HepG2 (cell line): Measurements from ENCODE around the gene SPDYE16. TPM values are rescaled to one million over a fixed set of nuclear protein-coding genes. Genes with fewer than 3 reads are reported as not detected.
"Not testable (repeated sequence)": the region's sequence is repeated elsewhere in the genome, so short reads cannot be mapped to it uniquely, and the experiment has no call there.

Experiments used
- ATAC-seq: fragments of 200-7000 bp; cut with Tn5 transposase; 3 replicates; pipeline ENCODE4 v1.9.1; 2020; ENCODE audit warnings: mild to moderate bottlenecking, moderate library complexity
- BruUV-seq: library from RNA; stranded (reverse); fragments of 400-500 nt; replicated peaks from 2 replicates; lab custom pipeline; 2021; lab: Mats Ljungman, UMichigan
- CTCF ChIA-PET: fragments of 300-600 bp; formaldehyde crosslinking; extraction: SDS; loops from one replicate; lab custom pipeline; 2021; ENCODE audit warnings: low total read pairs, inconsistent platforms, low intra/inter-chr PET ratio; lab: Yijun Ruan, JAX
- POLR2A ChIA-PET: fragments of 350-600 bp; sonication (Branson Sonifier 250); formaldehyde crosslinking; loops from one replicate; lab custom pipeline; 2020; ENCODE audit warnings: antibody characterized with exemption, inconsistent platforms; lab: Yijun Ruan, JAX
- DNase-seq: peaks from one replicate; pipeline ENCODE4 v3.0.0-alpha.2; 2015; ENCODE audit warnings: low spot score
- FAIRE-seq: peaks from 3 replicates; lab custom pipeline; 2011; peaks lifted over from hg19 to GRCh38; lab: Jason Lieb, UNC
- H2AFZ ChIP-seq: one replicate; pipeline ENCODE4 v1.6.1; 2011; ENCODE audit warnings: low read length, inconsistent platforms
- H3K27ac ChIP-seq: fragments of 300-600 bp; 3 replicates; pipeline ENCODE4 v1.8.0; 2011; ENCODE audit warnings: mixed run types, mild to moderate bottlenecking, mixed read lengths, low read length, inconsistent platforms; ENCODE audit not compliant: insufficient read depth; ENCODE audit errors: extremely low read length
- H3K27me3 ChIP-seq, 2 experiments: fragments of 200-600 bp in 1 of 2; 2 replicates in 1 of 2; 3 replicates in 1 of 2; pipeline versions ENCODE4 v1.6.0 to v1.8.0; 2011; ENCODE audit warnings: low read length in 2 of 2, mild to moderate bottlenecking in 2 of 2, moderate library complexity in 2 of 2, inconsistent platforms in 1 of 2; ENCODE audit not compliant: insufficient read depth in 2 of 2, control insufficient read depth in 1 of 2
- H3K36me3 ChIP-seq, 2 experiments: fragments of 200-600 bp in 1 of 2; replicated peaks in 1 of 2; 2 replicates in 1 of 2; 3 replicates in 1 of 2; pipeline versions ENCODE4 v1.5.1 to v1.8.0; 2011; ENCODE audit warnings: low read length in 2 of 2, inconsistent platforms in 1 of 2; ENCODE audit not compliant: insufficient read depth in 2 of 2, control insufficient read depth in 1 of 2
- H3K4me1 ChIP-seq: 2 replicates; pipeline ENCODE4 v1.5.1; 2012; ENCODE audit warnings: low read length, inconsistent platforms; ENCODE audit not compliant: insufficient read depth
- H3K4me2 ChIP-seq: 2 replicates; pipeline ENCODE4 v1.6.0; 2011; ENCODE audit warnings: low read depth, low read length, inconsistent platforms
- H3K4me3 ChIP-seq, 3 experiments: fragments of 200-600 bp in 1 of 3; sonication (generic), shearing (Covaris generic) in 1 of 3; replicated peaks in 1 of 3; 2 replicates each; pipeline ENCODE4 v1.5.1; 2011 to 2016; ENCODE audit warnings: low read length in 3 of 3, inconsistent platforms in 2 of 3, low read depth in 2 of 3, mild to moderate bottlenecking in 2 of 3, control low read depth in 1 of 3, mixed read lengths in 1 of 3; ENCODE audit not compliant: insufficient read depth in 1 of 3
- H3K79me2 ChIP-seq: one replicate; pipeline ENCODE4 v1.6.1; 2011; ENCODE audit warnings: low read length, inconsistent platforms; ENCODE audit not compliant: insufficient read depth
- H3K9ac ChIP-seq: 2 replicates; pipeline ENCODE4 v1.6.0; 2011; ENCODE audit warnings: mild to moderate bottlenecking, low read depth, low read length, inconsistent platforms; ENCODE audit not compliant: insufficient read depth
- H3K9me3 ChIP-seq: 2 replicates; pipeline ENCODE4 v1.5.1; 2012; ENCODE audit warnings: mild to moderate bottlenecking, low read length
- H4K20me1 ChIP-seq: 2 replicates; pipeline ENCODE4 v1.6.0; 2011; ENCODE audit warnings: inconsistent platforms, mild to moderate bottlenecking, low read length, moderate library complexity; ENCODE audit not compliant: insufficient read depth
- WGBS: methylation state at CpG from one replicate; pipeline ENCODE4 v1.1.6; 2017; ENCODE audit warnings: low lambda C conversion rate; 5-methylcytosine and 5-hydroxymethylcytosine counted together
- in situ Hi-C: cut with HindIII; loops from 2 replicates; pipeline ENCODE4 v1.10.0; 2017; ENCODE audit warnings: low pct_unique_long_range_greater_than_20kb; ENCODE audit not compliant: extremely low pct_ligation_motif_present
- intact Hi-C: fragments of 100-400 bp; cut with micrococcal nuclease; formaldehyde crosslinking; loops from one replicate; pipeline ENCODE4 v1.10.0; 2022; ENCODE audit not compliant: unreplicated experiment
- polyA plus RNA-seq, 8 experiments: library from polyadenylated mRNA; depleted of rRNA in 3 of 8; stranded (reverse) in 7 of 8; unstranded in 1 of 8; fragments of >200 nt; fragmentation: Illumina TruSeq in 4 of 8; extraction: Trizol in 4 of 8; gene quantifications; 2 replicates each; pipeline versions ENCODE4 v1.2.1 to v1.2.3, GENCODE V29; 2011 to 2016; ENCODE audit warnings: low read depth in 4 of 8, missing spikeins in 1 of 8, mixed read lengths in 1 of 8; ENCODE audit not compliant: insufficient read depth in 1 of 8
- small RNA-seq, 3 experiments: library from RNA; depleted of rRNA; stranded (forward); fragments of <200 nt; gene quantifications; one replicate each; pipeline ENCODE3, GENCODE V24; 2012; ENCODE audit warnings: low read depth in 2 of 3, low replicate concordance in 1 of 3; ENCODE audit not compliant: insufficient read length in 3 of 3, insufficient read depth in 2 of 3
- total RNA-seq, 5 experiments: library from RNA; depleted of rRNA; stranded (reverse); fragments of >200 nt; fragmentation: Illumina TruSeq; extraction: Trizol; gene quantifications; 2 replicates each; pipeline ENCODE4 v1.2.3, GENCODE V29; 2016; ENCODE audit warnings: low read depth in 1 of 5

Gene SPDYE16
- total and polyA plus RNA-seq, 2 of the 13 experiments (the other 11 are each of a cell fraction or from before 2014, with no cell fraction given), result 0.11 TPM; not detected in 1

GRCh38 chr7:76484456-76484855 is 58.6 kb downstream of the SPDYE16 start:
- DNase-seq, H3K4me3 ChIP-seq, CTCF ChIA-PET, H3K4me2 ChIP-seq, H2AFZ ChIP-seq, H3K27me3 ChIP-seq, H3K4me1 ChIP-seq, in situ Hi-C loops, intact Hi-C loops, H4K20me1 ChIP-seq, ATAC-seq, POLR2A ChIA-PET, H3K27ac ChIP-seq, BruUV-seq, FAIRE-seq, H3K9me3 ChIP-seq, H3K9ac ChIP-seq, H3K79me2 ChIP-seq, H3K36me3 ChIP-seq: not testable (repeated sequence)
- WGBS, result no CpG with 5 or more reads among the region's 12 CpGs

- FAIRE-seq, CTCF ChIA-PET, POLR2A ChIA-PET: not testable (repeated sequence)
Measured at GRCh38 chr7:76483081-76483480, 60.0 kb downstream of the SPDYE16 start.

GRCh38 chr7:76482660-76483059 is 60.4 kb downstream of the SPDYE16 start:
- H3K36me3 ChIP-seq, H3K79me2 ChIP-seq, H3K4me2 ChIP-seq, FAIRE-seq, BruUV-seq, H3K4me1 ChIP-seq, ATAC-seq, DNase-seq, H3K9me3 ChIP-seq, CTCF ChIA-PET, H3K9ac ChIP-seq, H3K27ac ChIP-seq, H3K27me3 ChIP-seq, intact Hi-C loops, H2AFZ ChIP-seq, POLR2A ChIA-PET, H4K20me1 ChIP-seq, H3K4me3 ChIP-seq, in situ Hi-C loops: not testable (repeated sequence)
- WGBS, result 99% methylated on average over 23 of the region's 24 CpGs

More at GRCh38 chr7:76483081-76483480, 60.0 kb downstream of the SPDYE16 start:
- H3K27me3 ChIP-seq, H2AFZ ChIP-seq, H3K27ac ChIP-seq, H3K4me2 ChIP-seq, H3K9me3 ChIP-seq, H3K4me3 ChIP-seq, DNase-seq, H3K36me3 ChIP-seq, H3K79me2 ChIP-seq, intact Hi-C loops, in situ Hi-C loops, H3K4me1 ChIP-seq, ATAC-seq, H4K20me1 ChIP-seq, H3K9ac ChIP-seq: not testable (repeated sequence)
- BruUV-seq, result TSS peak; percentile 30
- 96% methylated on average over 12 of the region's 17 CpGs for WGBS

Small RNA genes within 50 kb of the gene (small RNA-seq; reads per million reads assigned to genes)
- 0 reads per million in 3 experiments for gene RF00019

Other genes starting within 250 kb of the SPDYE16 start
- gene HSPB1, start 240.6 kb downstream of the SPDYE16 start, total RNA-seq (2016; rRNA removed; fragmentation: Illumina TruSeq; extraction: Trizol), result 21.0 and 22.7 TPM in 2 replicates
- 38.6 and 58.7 TPM in 2 replicates for gene HSPB1, start 240.6 kb downstream of the SPDYE16 start, polyA plus RNA-seq (2011; rRNA removed)
- 67.5 and 93.7 TPM in 2 replicates for gene YWHAG, start 184.3 kb downstream of the SPDYE16 start, total RNA-seq (2016; rRNA removed; fragmentation: Illumina TruSeq; extraction: Trizol)
- 36.7 and 36.9 TPM in 2 replicates for gene YWHAG, start 184.3 kb downstream of the SPDYE16 start, polyA plus RNA-seq (2011; rRNA removed)
- 32.3 and 63.8 TPM in 2 replicates for gene SSC4D, start 133.6 kb downstream of the SPDYE16 start, total RNA-seq (2016; rRNA removed; fragmentation: Illumina TruSeq; extraction: Trizol)
- gene SSC4D, start 133.6 kb downstream of the SPDYE16 start, polyA plus RNA-seq (2011; rRNA removed), result 33.3 and 48.2 TPM in 2 replicates
- gene ZP3, start 118.3 kb downstream of the SPDYE16 start, total RNA-seq (2016; rRNA removed; fragmentation: Illumina TruSeq; extraction: Trizol), result not detected in 2 replicates
- gene ZP3, start 118.3 kb downstream of the SPDYE16 start, polyA plus RNA-seq (2011; rRNA removed), result not detected in 2 replicates
- 5.2 and 5.5 TPM in 2 replicates for gene DTX2, start 81.6 kb downstream of the SPDYE16 start, total RNA-seq (2016; rRNA removed; fragmentation: Illumina TruSeq; extraction: Trizol)
- 6.2 and 7.0 TPM in 2 replicates for gene DTX2, start 81.6 kb downstream of the SPDYE16 start, polyA plus RNA-seq (2011; rRNA removed)
- not detected in 2 replicates for gene UPK3B, start 32.7 kb downstream of the SPDYE16 start, total RNA-seq (2016; rRNA removed; fragmentation: Illumina TruSeq; extraction: Trizol)
- gene UPK3B, start 32.7 kb downstream of the SPDYE16 start, polyA plus RNA-seq (2011; rRNA removed), result not detected in 2 replicates
- gene POMZP3, start 84.0 kb upstream of the SPDYE16 start, total RNA-seq (2016; rRNA removed; fragmentation: Illumina TruSeq; extraction: Trizol), result 2.2 and 3.5 TPM in 2 replicates
- gene POMZP3, start 84.0 kb upstream of the SPDYE16 start, polyA plus RNA-seq (2011; rRNA removed), result 1.5 and 1.9 TPM in 2 replicates